Panc1 (cell line): ENCODE data around the gene NADSYN1. TPM values are rescaled to one million over a fixed set of nuclear protein-coding genes. Genes with fewer than 3 reads are reported as not detected.

Experiments used
- ATAC-seq: fragments of 200-7000 bp; cut with Tn5 transposase; 2 replicates; pipeline ENCODE4 v1.9.1; 2020; ENCODE audit warnings: mild to moderate bottlenecking, moderate library complexity
- BruUV-seq: library from RNA; stranded (reverse); fragments of 400-500 nt; replicated peaks from 2 replicates; lab custom pipeline; 2021; lab: Mats Ljungman, UMichigan
- CTCF ChIA-PET: fragments of 300-600 bp; sonication (Branson Sonifier 250); formaldehyde crosslinking; loops from one replicate; lab custom pipeline; 2022; ENCODE audit warnings: antibody characterized with exemption; lab: Charles Lee
- POLR2A ChIA-PET: fragments of 300-600 bp; sonication (Branson Sonifier 250); formaldehyde crosslinking; loops from one replicate; lab custom pipeline; 2022; ENCODE audit warnings: antibody characterized with exemption; lab: Charles Lee
- DNase-seq: peaks from one replicate; pipeline ENCODE4 v3.0.0-alpha.2; 2010; ENCODE audit warnings: low read depth, low spot score
- H3K27ac ChIP-seq: 2 replicates; pipeline ENCODE4 v1.5.1; 2011; ENCODE audit warnings: mild to moderate bottlenecking, low read length, inconsistent platforms
- H3K27me3 ChIP-seq: fragments of 200-500 bp; sonication (Bioruptor generic); 2 replicates; pipeline ENCODE4 v1.6.0; 2014; ENCODE audit warnings: low read length, inconsistent platforms; ENCODE audit not compliant: control insufficient read depth, insufficient read depth
- H3K36me3 ChIP-seq: fragments of 200-500 bp; sonication (Bioruptor generic); 2 replicates; pipeline ENCODE4 v1.5.1; 2014; ENCODE audit warnings: inconsistent platforms, mild to moderate bottlenecking, low read length, moderate library complexity; ENCODE audit not compliant: control insufficient read depth, insufficient read depth
- H3K4me1 ChIP-seq: 2 replicates; pipeline ENCODE4 v1.5.1; 2011; ENCODE audit warnings: inconsistent platforms, mild to moderate bottlenecking, low read length, moderate library complexity; ENCODE audit not compliant: control insufficient read depth, insufficient read depth
- H3K4me3 ChIP-seq, 2 experiments: 2 replicates each; pipeline ENCODE4 v1.5.1; 2011 to 2012; ENCODE audit warnings: low read depth in 2 of 2, low read length in 2 of 2, mild to moderate bottlenecking in 2 of 2, inconsistent platforms in 1 of 2, moderate library complexity in 1 of 2
- H3K9me3 ChIP-seq: fragments of 200-500 bp; sonication (Bioruptor generic); 2 replicates; pipeline ENCODE4 v1.5.1; 2014; ENCODE audit warnings: low read depth, mild to moderate bottlenecking, inconsistent platforms, low read length, moderate library complexity; ENCODE audit not compliant: control insufficient read depth, insufficient read depth
- POLR2AphosphoS5 ChIP-seq: IDR thresholded peaks from 2 replicates; pipeline ENCODE4 v1.6.1; 2012; ENCODE audit warnings: mild to moderate bottlenecking, low read depth, low read length, moderate library complexity
- SIN3A ChIP-seq: IDR thresholded peaks from 2 replicates; pipeline ENCODE4 v1.6.1; 2012; ENCODE audit warnings: low read depth, mild to moderate bottlenecking, low read length, moderate library complexity, borderline replicate concordance; ENCODE audit not compliant: insufficient read depth
- TCF7L2 ChIP-seq: IDR thresholded peaks from 2 replicates; pipeline ENCODE4 v1.6.1; 2011; ENCODE audit warnings: mild to moderate bottlenecking, low read depth, low read length, inconsistent platforms
- in situ Hi-C: cut with HindIII; loops from 2 replicates; pipeline ENCODE4 v1.10.0; 2016; ENCODE audit warnings: low sequenced_read_pairs, low pct_unique_long_range_greater_than_20kb
- intact Hi-C: fragments of 100-400 bp; cut with micrococcal nuclease; formaldehyde crosslinking; loops from one replicate; pipeline ENCODE4 v1.10.0; 2022; ENCODE audit not compliant: unreplicated experiment
- total RNA-seq: library from RNA; stranded (reverse); gene quantifications from one replicate; pipeline ENCODE4 v1.2.1, GENCODE V29; 2021; ENCODE audit not compliant: unreplicated experiment
- TF ChIP-seq, protein P1 (sequence below): fragments of 450-650 bp; IDR thresholded peaks from 2 replicates; pipeline ENCODE4 v1.5.1; 2017; ENCODE audit warnings: mild to moderate bottlenecking
- TF ChIP-seq, protein P2 (sequence below), 2 experiments: IDR thresholded peaks; 2 replicates each; pipeline ENCODE4 v1.6.1; 2011 to 2012; ENCODE audit warnings: low read depth in 2 of 2, control low read depth in 1 of 2, low read length in 1 of 2, mild to moderate bottlenecking in 1 of 2, moderate library complexity in 1 of 2; ENCODE audit not compliant: insufficient read depth in 1 of 2

The NADSYN1 gene
- total RNA-seq, 1 experiment from 2014 or later = 76.1 TPM

GRCh38 chr11:71495286-71496230 lies 42.6 kb downstream of the NADSYN1 start:
- no TSS peak for BruUV-seq
- Histone ChIP-seq H3K27ac (no peak overlapping the region), H3K4me1 (no peaks in the 10 kb centered on the region), H3K36me3 (peaks cover 4% of the 10 kb centered on the region; the same call in 1 of the 2 replicates), H3K9me3 (no peaks in the 10 kb centered on the region), H3K27me3 (no peaks in the 10 kb centered on the region), H3K4me3 (no peak overlapping the region)
- TF ChIP-seq, protein P1, sequence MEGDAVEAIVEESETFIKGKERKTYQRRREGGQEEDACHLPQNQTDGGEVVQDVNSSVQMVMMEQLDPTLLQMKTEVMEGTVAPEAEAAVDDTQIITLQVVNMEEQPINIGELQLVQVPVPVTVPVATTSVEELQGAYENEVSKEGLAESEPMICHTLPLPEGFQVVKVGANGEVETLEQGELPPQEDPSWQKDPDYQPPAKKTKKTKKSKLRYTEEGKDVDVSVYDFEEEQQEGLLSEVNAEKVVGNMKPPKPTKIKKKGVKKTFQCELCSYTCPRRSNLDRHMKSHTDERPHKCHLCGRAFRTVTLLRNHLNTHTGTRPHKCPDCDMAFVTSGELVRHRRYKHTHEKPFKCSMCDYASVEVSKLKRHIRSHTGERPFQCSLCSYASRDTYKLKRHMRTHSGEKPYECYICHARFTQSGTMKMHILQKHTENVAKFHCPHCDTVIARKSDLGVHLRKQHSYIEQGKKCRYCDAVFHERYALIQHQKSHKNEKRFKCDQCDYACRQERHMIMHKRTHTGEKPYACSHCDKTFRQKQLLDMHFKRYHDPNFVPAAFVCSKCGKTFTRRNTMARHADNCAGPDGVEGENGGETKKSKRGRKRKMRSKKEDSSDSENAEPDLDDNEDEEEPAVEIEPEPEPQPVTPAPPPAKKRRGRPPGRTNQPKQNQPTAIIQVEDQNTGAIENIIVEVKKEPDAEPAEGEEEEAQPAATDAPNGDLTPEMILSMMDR = no peak
- TF ChIP-seq SIN3A (no peak), POLR2AphosphoS5 (no peak), TCF7L2 (no peak)
- TF ChIP-seq, protein P2, sequence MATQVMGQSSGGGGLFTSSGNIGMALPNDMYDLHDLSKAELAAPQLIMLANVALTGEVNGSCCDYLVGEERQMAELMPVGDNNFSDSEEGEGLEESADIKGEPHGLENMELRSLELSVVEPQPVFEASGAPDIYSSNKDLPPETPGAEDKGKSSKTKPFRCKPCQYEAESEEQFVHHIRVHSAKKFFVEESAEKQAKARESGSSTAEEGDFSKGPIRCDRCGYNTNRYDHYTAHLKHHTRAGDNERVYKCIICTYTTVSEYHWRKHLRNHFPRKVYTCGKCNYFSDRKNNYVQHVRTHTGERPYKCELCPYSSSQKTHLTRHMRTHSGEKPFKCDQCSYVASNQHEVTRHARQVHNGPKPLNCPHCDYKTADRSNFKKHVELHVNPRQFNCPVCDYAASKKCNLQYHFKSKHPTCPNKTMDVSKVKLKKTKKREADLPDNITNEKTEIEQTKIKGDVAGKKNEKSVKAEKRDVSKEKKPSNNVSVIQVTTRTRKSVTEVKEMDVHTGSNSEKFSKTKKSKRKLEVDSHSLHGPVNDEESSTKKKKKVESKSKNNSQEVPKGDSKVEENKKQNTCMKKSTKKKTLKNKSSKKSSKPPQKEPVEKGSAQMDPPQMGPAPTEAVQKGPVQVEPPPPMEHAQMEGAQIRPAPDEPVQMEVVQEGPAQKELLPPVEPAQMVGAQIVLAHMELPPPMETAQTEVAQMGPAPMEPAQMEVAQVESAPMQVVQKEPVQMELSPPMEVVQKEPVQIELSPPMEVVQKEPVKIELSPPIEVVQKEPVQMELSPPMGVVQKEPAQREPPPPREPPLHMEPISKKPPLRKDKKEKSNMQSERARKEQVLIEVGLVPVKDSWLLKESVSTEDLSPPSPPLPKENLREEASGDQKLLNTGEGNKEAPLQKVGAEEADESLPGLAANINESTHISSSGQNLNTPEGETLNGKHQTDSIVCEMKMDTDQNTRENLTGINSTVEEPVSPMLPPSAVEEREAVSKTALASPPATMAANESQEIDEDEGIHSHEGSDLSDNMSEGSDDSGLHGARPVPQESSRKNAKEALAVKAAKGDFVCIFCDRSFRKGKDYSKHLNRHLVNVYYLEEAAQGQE (IDR thresholded peaks at IDR 0.05; ENCODE audit: insufficient read depth in 1 of 2, low read depth in 2 of 2, low read length in 1 of 2) = no peak
- ATAC-seq (no peak), DNase-seq (no peak)
- in situ Hi-C loops (no loop called here), intact Hi-C loops (no loop called here)
- ChIA-PET CTCF (interaction anchor here (0.7 kb wide), 1 partner anchor 12 kb away, joined by 3 read pairs; no protein-coding TSS in a partner anchor), POLR2A (no interaction called here)

DNA sequence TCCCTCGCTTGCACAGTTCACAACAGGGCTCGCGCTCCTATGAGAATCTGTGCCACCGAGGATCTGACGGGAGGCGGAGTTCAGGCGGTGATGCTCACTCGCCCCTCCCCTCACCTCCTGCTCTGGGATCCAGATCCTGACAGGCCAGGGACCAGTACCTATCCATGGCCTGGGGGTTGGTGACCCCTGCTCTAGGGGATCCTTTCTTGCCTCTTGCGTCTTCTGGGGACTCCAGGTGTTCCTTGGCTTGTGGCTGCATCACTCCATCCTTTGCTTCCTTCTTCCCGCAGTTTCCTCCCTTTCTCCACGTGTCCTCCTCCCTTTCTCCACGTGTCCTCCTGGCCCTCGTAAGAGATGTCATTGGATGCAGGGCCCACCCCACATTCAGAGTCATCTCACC lies 43.4 kb downstream of the NADSYN1 start:
- intact Hi-C loops = no loop called here
- TF ChIP-seq POLR2AphosphoS5 (no peak), TCF7L2 (no peak), SIN3A (no peak)
- TF ChIP-seq, protein P1 = no peak
- TF ChIP-seq, protein P2 (IDR thresholded peaks at IDR 0.05; ENCODE audit: insufficient read depth in 1 of 2, low read depth in 2 of 2, low read length in 1 of 2) = no peak
- Histone ChIP-seq H3K27me3 (no peaks in the 10 kb centered on the region), H3K4me1 (no peaks in the 10 kb centered on the region), H3K27ac (no peak overlapping the region), H3K36me3 (peaks cover 4% of the 10 kb centered on the region; the same call in 1 of the 2 replicates), H3K9me3 (no peaks in the 10 kb centered on the region), H3K4me3 (no peak overlapping the region)
- ATAC-seq = no peak
- no TSS peak for BruUV-seq
- in situ Hi-C loops = no loop called here
- ChIA-PET POLR2A (no interaction called here), CTCF (no interaction called here)
- no peak for DNase-seq
